Parathyroid adenoma (tissue), 2 donors: ENCODE results near the gene FTSJ3.

Experiments used
- H2AFZ ChIP-seq: fragments of 300-600 bp; sonication (generic); one replicate; pipeline ENCODE4 v1.7.0; 2017; ENCODE audit warnings: antibody characterized with exemption, mild to moderate bottlenecking
- H3K27ac ChIP-seq: fragments of 300-600 bp; sonication (generic); one replicate; pipeline ENCODE4 v1.7.0; 2017
- H3K27me3 ChIP-seq: fragments of 300-600 bp; sonication (generic); one replicate; pipeline ENCODE4 v1.7.0; 2017; ENCODE audit warnings: low read length; ENCODE audit not compliant: control insufficient read depth, insufficient read depth
- H3K36me3 ChIP-seq: fragments of 300-600 bp; sonication (generic); one replicate; pipeline ENCODE4 v1.7.0; 2017; ENCODE audit warnings: low read length; ENCODE audit not compliant: control insufficient read depth, insufficient read depth
- H3K4me1 ChIP-seq: fragments of 300-600 bp; sonication (generic); one replicate; pipeline ENCODE4 v1.7.0; 2017; ENCODE audit warnings: control low read depth
- H3K4me2 ChIP-seq: fragments of 300-600 bp; sonication (generic); one replicate; pipeline ENCODE4 v1.7.0; 2017; ENCODE audit warnings: low read length
- H3K4me3 ChIP-seq: fragments of 300-600 bp; sonication (generic); one replicate; pipeline ENCODE4 v1.7.0; 2017; ENCODE audit warnings: low read depth, low read length
- H3K79me2 ChIP-seq: fragments of 300-600 bp; sonication (generic); one replicate; pipeline ENCODE4 v1.7.0; 2017; ENCODE audit warnings: control low read depth
- H3K9ac ChIP-seq: fragments of 300-600 bp; sonication (generic); one replicate; pipeline ENCODE4 v1.7.0; 2017; ENCODE audit warnings: mild to moderate bottlenecking
- H3K9me3 ChIP-seq: fragments of 300-600 bp; sonication (generic); one replicate; pipeline ENCODE4 v1.7.0; 2017; ENCODE audit warnings: low read length; ENCODE audit not compliant: control insufficient read depth
- CTCF ChIP-seq: fragments of 300-600 bp; sonication (generic); IDR thresholded peaks from one replicate; pipeline ENCODE4 v1.7.0; 2017; ENCODE audit warnings: antibody characterized with exemption, mild to moderate bottlenecking
- donor health status: primary hyperparathyroidism.

Gene FTSJ3

GRCh38 chr17:63833741-63834373 is 6.4 kb upstream of the FTSJ3 start:
- H2AFZ ChIP-seq = no peak overlapping the region
- no peaks in the 10 kb centered on the region for H3K36me3 ChIP-seq
- peaks cover 15% of the 10 kb centered on the region for H3K4me1 ChIP-seq
- no peaks in the 10 kb centered on the region for H3K9me3 ChIP-seq
- no peak overlapping the region for H3K4me3 ChIP-seq
- H3K79me2 ChIP-seq = peaks cover 21% of the 10 kb centered on the region
- H3K4me2 ChIP-seq = no peak overlapping the region
- no peak overlapping the region for H3K9ac ChIP-seq
- TF ChIP-seq CTCF = no peak
- no peak overlapping the region for H3K27ac ChIP-seq
- H3K27me3 ChIP-seq = no peaks in the 10 kb centered on the region

- Histone ChIP-seq H3K27ac (no peak overlapping the region), H2AFZ (no peak overlapping the region), H3K4me3 (no peak overlapping the region), H3K27me3 (no peaks in the 10 kb centered on the region), H3K79me2 (peaks cover 18% of the 10 kb centered on the region), H3K4me1 (peaks cover 20% of the 10 kb centered on the region), H3K9ac (no peak overlapping the region), H3K9me3 (no peaks in the 10 kb centered on the region), H3K36me3 (no peaks in the 10 kb centered on the region), H3K4me2 (no peak overlapping the region)
- no peak for TF ChIP-seq CTCF
Observed at GRCh38 chr17:63833026-63833740, 5.7 kb upstream of the FTSJ3 start.

DNA sequence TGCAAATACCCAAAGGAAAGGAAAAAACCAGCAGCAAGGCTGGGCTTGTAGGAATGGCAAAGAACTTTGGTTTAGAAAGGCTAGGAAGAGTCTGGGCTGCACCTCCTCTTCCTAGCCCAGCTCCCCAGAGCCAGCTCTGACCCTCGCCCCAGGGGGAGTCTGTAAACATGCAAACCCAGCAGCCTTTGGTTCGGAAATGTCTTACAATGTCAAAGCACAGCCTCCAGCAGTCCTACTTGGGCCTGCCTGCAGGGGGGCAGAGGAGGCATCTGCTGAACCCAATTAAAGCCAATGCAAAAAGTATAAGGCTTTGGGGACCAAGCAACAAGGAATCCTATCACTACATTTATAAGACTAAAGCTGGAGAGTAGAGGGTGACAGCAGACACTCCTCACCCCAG is 5.0 kb upstream of the FTSJ3 start:
- Histone ChIP-seq H3K4me3 (no peak overlapping the region), H2AFZ (no peak overlapping the region), H3K79me2 (peaks cover 15% of the 10 kb centered on the region), H3K4me1 (peaks cover 22% of the 10 kb centered on the region), H3K9ac (no peak overlapping the region), H3K27ac (no peak overlapping the region), H3K27me3 (no peaks in the 10 kb centered on the region), H3K36me3 (no peaks in the 10 kb centered on the region), H3K4me2 (no peak overlapping the region), H3K9me3 (no peaks in the 10 kb centered on the region)
- no peak for TF ChIP-seq CTCF

DNA sequence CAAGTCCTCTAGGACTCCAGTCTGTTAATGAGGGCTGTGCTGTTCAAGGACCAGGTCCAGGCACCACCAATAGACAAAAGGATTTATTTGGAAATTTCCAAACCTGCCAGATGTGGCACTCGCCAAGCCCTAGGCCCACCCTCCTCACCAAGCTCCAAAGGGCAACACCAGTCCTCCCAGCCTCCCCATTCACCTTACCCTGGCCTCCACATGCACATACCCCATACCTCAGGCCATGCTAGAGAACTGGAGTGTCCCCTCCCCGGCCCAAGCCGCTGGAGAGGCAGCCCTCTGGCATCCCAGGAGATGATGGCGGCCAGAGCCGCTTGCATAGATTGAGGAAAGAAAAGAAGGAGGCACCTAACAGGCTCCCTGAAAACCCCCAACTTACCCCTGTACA is 4.6 kb upstream of the FTSJ3 start:
- Histone ChIP-seq H3K9ac (no peak overlapping the region), H3K4me3 (no peak overlapping the region), H3K4me1 (peaks cover 22% of the 10 kb centered on the region), H3K36me3 (no peaks in the 10 kb centered on the region), H3K27me3 (no peaks in the 10 kb centered on the region), H2AFZ (no peak overlapping the region), H3K4me2 (no peak overlapping the region), H3K9me3 (no peaks in the 10 kb centered on the region), H3K79me2 (peaks cover 10% of the 10 kb centered on the region), H3K27ac (no peak overlapping the region)
- TF ChIP-seq CTCF = no peak

DNA sequence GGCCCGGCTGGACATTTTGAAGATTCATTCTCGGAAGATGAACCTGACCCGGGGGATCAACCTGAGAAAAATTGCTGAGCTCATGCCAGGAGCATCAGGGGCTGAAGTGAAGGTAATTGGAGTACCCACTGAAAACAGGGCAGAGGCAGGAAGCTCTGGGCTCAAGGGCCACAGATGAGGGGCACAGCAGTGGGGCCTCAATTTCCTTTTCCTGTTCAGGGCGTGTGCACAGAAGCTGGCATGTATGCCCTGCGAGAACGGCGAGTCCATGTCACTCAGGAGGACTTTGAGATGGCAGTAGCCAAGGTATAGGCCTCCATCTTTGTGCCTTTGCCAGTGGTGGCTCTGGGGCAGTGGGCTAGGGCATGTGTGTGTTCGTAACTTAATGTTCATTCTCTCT is 4.0 kb upstream of the FTSJ3 start:
- no peaks in the 10 kb centered on the region for H3K27me3 ChIP-seq
- H3K4me1 ChIP-seq = peaks cover 22% of the 10 kb centered on the region
- H3K4me2 ChIP-seq = no peak overlapping the region
- TF ChIP-seq CTCF = no peak
- H3K36me3 ChIP-seq = no peaks in the 10 kb centered on the region
- H3K79me2 ChIP-seq = peaks cover 11% of the 10 kb centered on the region
- H3K4me3 ChIP-seq = no peak overlapping the region
- no peaks in the 10 kb centered on the region for H3K9me3 ChIP-seq
- H3K9ac ChIP-seq = no peak overlapping the region
- H2AFZ ChIP-seq = no peak overlapping the region
- H3K27ac ChIP-seq = no peak overlapping the region
